VCaP (cell line): Measurements from ENCODE around the gene RC3H1.
A peak's percentile ranks its signal among the peaks of the same experiment; 100 is the strongest.
"Not testable (repeated sequence)": the region's sequence is repeated elsewhere in the genome, so short reads cannot be mapped to it uniquely, and the experiment has no call there.

Experiments used
- H3K27ac ChIP-seq: fragments of 450-650 bp; 2 replicates; pipeline ENCODE4 v1.5.1; 2017
- TF ChIP-seq, protein P1 (sequence below): fragments of 450-650 bp; conservative IDR thresholded peaks from 2 replicates; pipeline ENCODE4 v1.5.1; 2017; ENCODE audit warnings: mild to moderate bottlenecking, moderate library complexity

Gene RC3H1

DNA sequence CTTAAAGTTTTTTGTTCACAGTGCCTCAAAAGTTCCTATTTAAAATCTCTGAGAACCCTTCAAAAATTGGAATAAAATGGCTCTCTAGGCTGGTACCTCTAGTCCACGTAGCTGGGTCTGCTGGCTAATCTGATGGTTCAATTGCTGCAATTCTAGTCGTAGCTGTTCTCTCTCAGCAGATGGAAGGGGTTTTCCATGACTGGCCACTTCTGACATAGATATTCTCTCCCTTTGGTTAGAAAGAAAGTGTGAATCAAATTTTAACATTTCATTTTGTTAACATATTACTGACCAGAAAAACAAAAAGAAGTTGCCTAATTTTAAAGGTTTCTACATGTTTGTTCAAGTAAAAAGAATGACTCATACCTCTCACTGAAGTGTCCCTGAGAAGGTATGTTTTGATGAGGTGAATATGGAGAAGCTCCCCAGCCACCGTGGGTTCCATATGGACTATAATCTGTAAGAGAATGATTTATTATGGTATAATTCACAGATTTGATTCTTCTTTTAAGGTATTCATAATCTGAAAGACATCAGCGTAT, 75.7 kb downstream of the RC3H1 start:
- H3K27ac ChIP-seq, result no peak overlapping the region
- TF ChIP-seq, protein P1, sequence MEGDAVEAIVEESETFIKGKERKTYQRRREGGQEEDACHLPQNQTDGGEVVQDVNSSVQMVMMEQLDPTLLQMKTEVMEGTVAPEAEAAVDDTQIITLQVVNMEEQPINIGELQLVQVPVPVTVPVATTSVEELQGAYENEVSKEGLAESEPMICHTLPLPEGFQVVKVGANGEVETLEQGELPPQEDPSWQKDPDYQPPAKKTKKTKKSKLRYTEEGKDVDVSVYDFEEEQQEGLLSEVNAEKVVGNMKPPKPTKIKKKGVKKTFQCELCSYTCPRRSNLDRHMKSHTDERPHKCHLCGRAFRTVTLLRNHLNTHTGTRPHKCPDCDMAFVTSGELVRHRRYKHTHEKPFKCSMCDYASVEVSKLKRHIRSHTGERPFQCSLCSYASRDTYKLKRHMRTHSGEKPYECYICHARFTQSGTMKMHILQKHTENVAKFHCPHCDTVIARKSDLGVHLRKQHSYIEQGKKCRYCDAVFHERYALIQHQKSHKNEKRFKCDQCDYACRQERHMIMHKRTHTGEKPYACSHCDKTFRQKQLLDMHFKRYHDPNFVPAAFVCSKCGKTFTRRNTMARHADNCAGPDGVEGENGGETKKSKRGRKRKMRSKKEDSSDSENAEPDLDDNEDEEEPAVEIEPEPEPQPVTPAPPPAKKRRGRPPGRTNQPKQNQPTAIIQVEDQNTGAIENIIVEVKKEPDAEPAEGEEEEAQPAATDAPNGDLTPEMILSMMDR, result no peak

DNA sequence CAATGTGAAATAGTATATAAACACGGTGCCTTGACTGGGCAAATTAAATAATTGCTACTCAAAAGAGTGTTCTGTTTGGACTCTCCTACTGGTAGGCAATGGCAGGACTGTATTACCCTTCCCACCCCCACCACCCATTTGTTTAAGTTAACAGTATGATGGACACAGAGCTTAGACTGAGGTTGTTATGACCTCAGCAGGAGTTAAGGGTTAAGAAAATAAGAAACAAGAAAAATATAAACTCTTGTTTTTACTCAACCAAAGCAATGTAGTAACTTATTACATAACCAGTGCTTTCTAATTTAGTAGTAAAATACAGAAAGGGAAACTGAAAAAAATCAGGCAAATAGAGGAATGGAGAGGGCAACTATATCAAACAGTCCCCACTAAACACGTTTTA, 85.1 kb downstream of the RC3H1 start:
- no peak overlapping the region for H3K27ac ChIP-seq
- TF ChIP-seq, protein P1, result no peak

DNA sequence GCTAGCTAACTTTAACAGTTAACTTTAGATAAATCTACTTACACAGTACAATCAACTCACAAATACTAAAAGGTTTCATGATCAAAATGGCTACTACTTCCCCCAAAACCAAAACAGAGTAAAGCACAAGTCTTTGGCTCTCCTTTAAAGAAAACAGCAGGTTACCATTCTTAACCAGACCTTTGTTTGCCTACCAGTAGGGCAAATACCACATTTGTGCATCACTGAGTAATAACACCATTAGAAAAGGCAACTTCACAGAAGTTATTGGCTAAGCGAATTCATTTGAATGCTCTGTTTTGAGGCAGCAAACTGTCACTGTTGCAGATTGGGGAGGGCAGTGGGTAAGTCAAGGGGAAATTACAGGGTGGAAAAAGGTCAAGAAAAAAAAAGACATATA, 87.7 kb downstream of the RC3H1 start:
- H3K27ac ChIP-seq, result no peak overlapping the region

DNA sequence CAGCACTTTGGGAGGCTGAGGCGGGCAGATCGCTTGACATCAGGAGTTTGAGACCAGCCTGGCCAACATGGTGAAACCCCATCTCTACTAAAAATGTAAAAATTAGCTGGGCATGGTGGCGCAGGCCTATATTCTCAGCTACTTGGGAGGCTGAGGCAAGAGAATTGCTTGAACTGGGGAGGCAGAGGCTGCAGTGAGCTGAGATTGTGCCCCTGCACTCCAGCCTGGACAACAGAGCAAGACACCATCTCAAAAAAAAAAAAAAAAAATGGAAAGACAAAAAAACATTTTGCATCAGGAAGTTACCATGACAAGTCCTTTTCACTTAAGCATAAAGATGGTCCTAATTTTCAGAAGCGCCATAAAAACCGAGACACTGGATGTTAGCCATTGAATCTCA, 91.6 kb downstream of the RC3H1 start:
- H3K27ac ChIP-seq, result not testable (repeated sequence)

More for the DNA sequence above, 87.7 kb downstream of the RC3H1 start:
- TF ChIP-seq, protein P1, result no peak

DNA sequence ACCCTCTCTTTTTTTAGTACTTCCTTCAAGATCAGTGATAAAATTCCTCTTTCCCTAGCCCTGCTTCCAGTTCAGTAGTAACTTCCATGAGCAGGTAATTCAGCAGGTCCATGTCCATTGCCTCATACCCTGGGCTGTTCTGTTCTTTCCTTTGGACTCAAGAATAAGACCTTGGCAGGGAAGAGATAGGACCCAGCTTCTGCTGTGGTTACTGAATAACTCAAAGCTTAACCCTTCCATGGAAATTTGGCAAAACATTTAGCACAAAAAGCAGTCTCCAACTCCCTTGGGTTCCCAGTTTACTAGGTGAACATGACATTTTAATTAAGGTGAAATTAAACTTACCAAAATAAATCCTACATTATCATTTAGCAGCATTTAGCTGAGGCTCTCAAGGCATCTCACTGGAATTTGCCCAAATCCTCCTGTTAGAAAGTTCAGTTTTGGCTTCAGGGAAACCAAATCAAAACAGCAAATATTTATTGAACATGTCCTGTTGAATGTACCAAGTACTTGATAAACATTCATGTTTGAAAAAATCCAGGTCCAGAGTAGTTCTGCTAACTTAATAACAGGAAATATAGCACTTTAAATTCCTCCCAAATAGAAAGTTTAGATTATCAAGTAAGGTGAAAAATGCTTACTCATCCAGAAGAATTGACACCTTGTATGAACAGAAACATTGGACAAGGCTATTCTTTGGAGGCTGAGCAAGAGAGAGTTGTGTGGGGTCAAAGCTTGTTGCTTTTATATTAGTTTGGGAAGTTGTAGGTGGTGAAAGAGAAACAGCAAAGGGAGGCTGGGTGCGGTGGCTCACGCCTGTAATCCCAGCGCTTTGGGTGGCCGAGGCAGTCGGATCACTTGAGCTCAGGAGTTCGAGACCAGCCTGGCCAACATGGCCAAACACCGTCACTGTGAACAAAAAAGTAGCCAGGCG, 96.6 kb downstream of the RC3H1 start:
- peak overlapping the region; percentile 74 for H3K27ac ChIP-seq
- TF ChIP-seq, protein P1, result no peak

DNA sequence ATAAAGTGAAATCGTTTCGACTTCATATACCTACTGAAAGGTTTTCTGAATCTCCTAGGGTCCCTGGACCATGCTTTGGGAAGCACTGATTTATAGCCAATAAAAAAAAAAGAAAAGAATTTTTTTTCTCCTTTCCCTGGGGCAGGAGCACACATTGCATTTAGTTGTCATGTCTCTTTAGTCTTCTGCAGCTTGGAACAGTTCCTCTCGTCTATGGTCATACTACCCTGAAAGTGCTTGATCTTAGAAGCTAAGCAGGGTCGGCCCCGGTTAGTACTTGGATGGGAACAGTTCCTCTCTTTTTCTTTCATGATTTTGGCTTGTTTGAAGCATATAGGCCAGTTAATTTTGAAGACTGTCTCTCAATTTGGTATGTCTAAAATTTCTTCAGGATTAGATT, 101.3 kb downstream of the RC3H1 start:
- H3K27ac ChIP-seq, result no peak overlapping the region
- TF ChIP-seq, protein P1, result no peak

DNA sequence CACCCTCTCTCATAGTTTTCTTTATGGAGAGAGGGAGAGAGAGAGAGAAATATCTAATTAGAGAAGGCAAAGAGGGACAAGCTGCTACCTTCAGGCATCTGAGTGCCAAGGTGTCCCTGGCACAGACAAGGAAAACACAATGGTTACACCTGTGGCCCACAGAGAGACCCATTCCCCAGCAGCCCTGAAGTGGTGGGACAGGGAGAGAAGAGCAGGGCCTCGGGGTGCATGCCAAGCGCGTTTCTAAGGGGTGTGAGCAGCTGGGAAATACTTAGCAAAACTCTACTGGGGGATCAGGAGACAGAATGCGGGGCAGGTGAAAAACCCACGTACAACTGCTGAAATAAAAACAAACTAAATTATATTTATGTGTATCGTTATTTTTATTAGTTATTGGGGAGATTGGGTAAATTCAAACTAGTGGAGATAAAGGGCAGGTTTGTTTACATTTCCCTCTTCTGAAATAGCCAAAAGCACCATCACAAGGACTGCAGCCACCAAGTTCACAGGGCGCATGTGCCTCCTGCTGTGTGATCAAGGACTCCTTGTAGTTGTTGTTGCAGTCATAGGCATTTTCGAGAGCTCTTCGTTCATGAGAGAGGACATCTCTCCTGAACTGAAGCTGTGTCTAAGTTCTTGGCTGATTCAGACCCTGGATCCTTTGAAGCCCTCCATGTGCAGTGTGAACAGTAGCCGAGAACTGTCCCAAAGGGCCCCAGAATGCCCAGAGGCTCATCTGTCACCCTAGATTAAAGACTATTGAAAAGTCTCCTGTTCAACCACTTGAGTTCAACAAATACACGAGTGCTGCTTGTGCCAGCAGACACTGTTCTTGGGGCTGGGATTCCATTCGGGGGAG, 104.3 kb downstream of the RC3H1 start:
- TF ChIP-seq, protein P1, result no peak
- H3K27ac ChIP-seq, result no peak overlapping the region
